HepG2 (cell line): ENCODE measurements around the gene PTCD1. TPM values are rescaled to one million over a fixed set of nuclear protein-coding genes. Genes with fewer than 3 reads are reported as not detected.
A peak's percentile ranks its signal among the peaks of the same experiment; 100 is the strongest.

Source experiments
- AHR ChIP-seq: IDR thresholded peaks from 2 replicates; pipeline ENCODE4 v1.6.1; 2018; ENCODE audit warnings: missing genetic modification reagents, missing compliant biosample characterization
- HIVEP1 ChIP-seq: sonication (generic); formaldehyde crosslinking; IDR thresholded peaks from 2 replicates; pipeline ENCODE4 v1.4.0; 2020; ENCODE audit warnings: mild to moderate bottlenecking, missing genetic modification reagents
- ISL2 ChIP-seq: sonication (generic); formaldehyde crosslinking; IDR thresholded peaks from 2 replicates; pipeline ENCODE4 v1.5.0; 2020; ENCODE audit warnings: missing genetic modification reagents
- KLF12 ChIP-seq: sonication (generic); formaldehyde crosslinking; IDR thresholded peaks from 2 replicates; pipeline ENCODE4 v1.4.0; 2020; ENCODE audit warnings: missing genetic modification reagents, borderline replicate concordance
- NFE2 ChIP-seq: sonication (generic); formaldehyde crosslinking; IDR thresholded peaks from 2 replicates; pipeline ENCODE4 v1.4.0; 2020; ENCODE audit warnings: missing genetic modification reagents
- NFIC ChIP-seq: IDR thresholded peaks from 2 replicates; pipeline ENCODE4 v1.6.1; 2012; ENCODE audit warnings: mild to moderate bottlenecking, low read length, inconsistent platforms
- RFXAP ChIP-seq: sonication (generic); formaldehyde crosslinking; IDR thresholded peaks from 2 replicates; pipeline ENCODE4 v1.4.0; 2020; ENCODE audit warnings: missing genetic modification reagents, borderline replicate concordance
- SAFB2 ChIP-seq: sonication (generic); formaldehyde crosslinking; IDR thresholded peaks from 2 replicates; pipeline ENCODE4 v1.5.1; 2020; ENCODE audit warnings: missing genetic modification reagents, low read depth, mild to moderate bottlenecking, borderline replicate concordance
- ZBTB33 ChIP-seq: sonication (generic); formaldehyde crosslinking; IDR thresholded peaks from 2 replicates; pipeline ENCODE4 v1.4.0; 2020; ENCODE audit warnings: missing genetic modification reagents
- ZMYM3 ChIP-seq: sonication (generic); formaldehyde crosslinking; IDR thresholded peaks from 2 replicates; pipeline ENCODE4 v1.5.1; 2020; ENCODE audit warnings: mild to moderate bottlenecking, missing genetic modification reagents
- ZNF225 ChIP-seq: sonication (generic); formaldehyde crosslinking; IDR thresholded peaks from 2 replicates; pipeline ENCODE4 v1.4.0; 2020; ENCODE audit warnings: mild to moderate bottlenecking, missing genetic modification reagents
- ZNF556 ChIP-seq: sonication (generic); formaldehyde crosslinking; IDR thresholded peaks from 2 replicates; pipeline ENCODE4 v1.4.0; 2020; ENCODE audit warnings: mild to moderate bottlenecking, missing genetic modification reagents, borderline replicate concordance
- ZNF577 ChIP-seq: sonication (generic); formaldehyde crosslinking; IDR thresholded peaks from 2 replicates; pipeline ENCODE4 v1.4.0; 2020; ENCODE audit warnings: mild to moderate bottlenecking, low read depth, missing genetic modification reagents, borderline replicate concordance
- ZNF614 ChIP-seq: IDR thresholded peaks from 2 replicates; pipeline ENCODE4 v1.6.1; 2018; ENCODE audit warnings: missing biosample characterization, missing genetic modification reagents, inconsistent platforms, borderline replicate concordance
- polyA plus RNA-seq, 8 experiments: library from polyadenylated mRNA; depleted of rRNA in 3 of 8; stranded (reverse) in 7 of 8; unstranded in 1 of 8; fragments of >200 nt; fragmentation: Illumina TruSeq in 4 of 8; extraction: Trizol in 4 of 8; gene quantifications; 2 replicates each; pipeline versions ENCODE4 v1.2.1 to v1.2.3, GENCODE V29; 2011 to 2016; ENCODE audit warnings: low read depth in 4 of 8, missing spikeins in 1 of 8, mixed read lengths in 1 of 8; ENCODE audit not compliant: insufficient read depth in 1 of 8
- total RNA-seq, 5 experiments: library from RNA; depleted of rRNA; stranded (reverse); fragments of >200 nt; fragmentation: Illumina TruSeq; extraction: Trizol; gene quantifications; 2 replicates each; pipeline ENCODE4 v1.2.3, GENCODE V29; 2016; ENCODE audit warnings: low read depth in 1 of 5
- TF ChIP-seq, protein P1 (sequence below): sonication (generic); formaldehyde crosslinking; IDR thresholded peaks from 2 replicates; pipeline ENCODE4 v1.4.0; 2020; ENCODE audit warnings: missing genetic modification reagents, borderline replicate concordance
- TF ChIP-seq, protein P2 (sequence below): sonication (generic); formaldehyde crosslinking; IDR thresholded peaks from 2 replicates; pipeline ENCODE4 v1.4.0; 2020; ENCODE audit warnings: missing genetic modification reagents, borderline replicate concordance
- TF ChIP-seq, protein P3 (sequence below): sonication (generic); formaldehyde crosslinking; IDR thresholded peaks from 2 replicates; pipeline ENCODE4 v1.4.0; 2020; ENCODE audit warnings: missing genetic modification reagents
- TF ChIP-seq, protein P4 (sequence below): sonication (generic); formaldehyde crosslinking; IDR thresholded peaks from 2 replicates; pipeline ENCODE4 v1.8.0; 2022; ENCODE audit warnings: low read depth, missing genetic modification reagents

Gene PTCD1
- total and polyA plus RNA-seq, 2 of the 13 experiments (the other 11 are each of a cell fraction or from before 2014, with no cell fraction given), result 3.0 to 8.4 TPM

DNA sequence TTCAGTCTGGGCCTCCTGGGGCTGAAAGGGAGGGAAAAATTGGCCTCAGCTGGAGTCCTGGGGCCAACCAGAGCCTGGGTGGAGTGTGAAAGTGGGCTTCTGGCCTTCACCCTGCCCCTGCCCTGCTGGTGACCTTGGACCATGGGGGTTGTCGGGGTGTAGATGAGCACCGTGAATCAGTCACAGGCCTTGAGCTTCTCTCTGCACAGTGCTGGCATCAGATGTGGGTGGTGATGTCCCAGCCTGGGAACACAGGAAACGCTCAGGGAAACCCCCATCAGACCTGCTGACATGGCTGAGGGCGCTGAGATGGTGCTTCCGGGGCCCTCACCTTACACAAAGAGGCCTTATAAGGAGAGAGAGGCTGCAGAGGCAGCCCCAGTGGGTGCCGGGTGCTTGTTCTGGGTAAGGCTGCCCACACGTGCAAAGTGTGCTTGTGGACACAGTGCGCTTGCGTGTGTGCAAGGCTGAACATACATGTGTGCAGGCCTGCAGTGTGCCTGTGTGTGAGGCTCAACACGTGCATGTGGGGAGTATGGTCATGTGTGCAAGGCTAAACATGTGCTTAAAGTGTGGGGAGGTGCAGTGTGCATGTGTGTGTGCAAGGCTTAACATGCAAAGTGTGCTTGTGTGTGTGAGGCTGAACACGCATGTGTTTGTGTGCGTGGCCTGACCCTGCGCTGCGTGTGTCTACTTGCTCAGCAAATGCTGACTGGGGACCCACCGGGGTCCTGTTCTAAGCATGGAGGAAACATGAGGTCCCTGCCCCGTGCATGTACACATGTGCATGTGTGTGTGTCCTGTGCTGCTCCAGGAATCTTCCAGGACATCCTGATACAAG lies 57.6 kb downstream of the PTCD1 start (continued):
- no peak for TF ChIP-seq NFIC
- no peak for TF ChIP-seq NFE2 (CRISPR knock-in tag)
- TF ChIP-seq, protein P1, sequence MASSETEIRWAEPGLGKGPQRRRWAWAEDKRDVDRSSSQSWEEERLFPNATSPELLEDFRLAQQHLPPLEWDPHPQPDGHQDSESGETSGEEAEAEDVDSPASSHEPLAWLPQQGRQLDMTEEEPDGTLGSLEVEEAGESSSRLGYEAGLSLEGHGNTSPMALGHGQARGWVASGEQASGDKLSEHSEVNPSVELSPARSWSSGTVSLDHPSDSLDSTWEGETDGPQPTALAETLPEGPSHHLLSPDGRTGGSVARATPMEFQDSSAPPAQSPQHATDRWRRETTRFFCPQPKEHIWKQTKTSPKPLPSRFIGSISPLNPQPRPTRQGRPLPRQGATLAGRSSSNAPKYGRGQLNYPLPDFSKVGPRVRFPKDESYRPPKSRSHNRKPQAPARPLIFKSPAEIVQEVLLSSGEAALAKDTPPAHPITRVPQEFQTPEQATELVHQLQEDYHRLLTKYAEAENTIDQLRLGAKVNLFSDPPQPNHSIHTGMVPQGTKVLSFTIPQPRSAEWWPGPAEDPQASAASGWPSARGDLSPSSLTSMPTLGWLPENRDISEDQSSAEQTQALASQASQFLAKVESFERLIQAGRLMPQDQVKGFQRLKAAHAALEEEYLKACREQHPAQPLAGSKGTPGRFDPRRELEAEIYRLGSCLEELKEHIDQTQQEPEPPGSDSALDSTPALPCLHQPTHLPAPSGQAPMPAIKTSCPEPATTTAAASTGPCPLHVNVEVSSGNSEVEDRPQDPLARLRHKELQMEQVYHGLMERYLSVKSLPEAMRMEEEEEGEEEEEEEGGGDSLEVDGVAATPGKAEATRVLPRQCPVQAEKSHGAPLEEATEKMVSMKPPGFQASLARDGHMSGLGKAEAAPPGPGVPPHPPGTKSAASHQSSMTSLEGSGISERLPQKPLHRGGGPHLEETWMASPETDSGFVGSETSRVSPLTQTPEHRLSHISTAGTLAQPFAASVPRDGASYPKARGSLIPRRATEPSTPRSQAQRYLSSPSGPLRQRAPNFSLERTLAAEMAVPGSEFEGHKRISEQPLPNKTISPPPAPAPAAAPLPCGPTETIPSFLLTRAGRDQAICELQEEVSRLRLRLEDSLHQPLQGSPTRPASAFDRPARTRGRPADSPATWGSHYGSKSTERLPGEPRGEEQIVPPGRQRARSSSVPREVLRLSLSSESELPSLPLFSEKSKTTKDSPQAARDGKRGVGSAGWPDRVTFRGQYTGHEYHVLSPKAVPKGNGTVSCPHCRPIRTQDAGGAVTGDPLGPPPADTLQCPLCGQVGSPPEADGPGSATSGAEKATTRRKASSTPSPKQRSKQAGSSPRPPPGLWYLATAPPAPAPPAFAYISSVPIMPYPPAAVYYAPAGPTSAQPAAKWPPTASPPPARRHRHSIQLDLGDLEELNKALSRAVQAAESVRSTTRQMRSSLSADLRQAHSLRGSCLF (CRISPR knock-in tag), result no peak
- no peak for TF ChIP-seq ZNF614 (CRISPR knock-in tag)
- no peak for TF ChIP-seq ISL2
- TF ChIP-seq ZMYM3 (CRISPR knock-in tag), result no peak; the same call in 1 of the 2 replicates
- peak; percentile 64; the same call in 1 of the 2 replicates for TF ChIP-seq HIVEP1 (CRISPR knock-in tag)
- no peak for TF ChIP-seq RFXAP (CRISPR knock-in tag)
- TF ChIP-seq KLF12 (CRISPR knock-in tag), result no peak
- TF ChIP-seq ZNF225 (CRISPR knock-in tag), result no peak
- TF ChIP-seq SAFB2 (CRISPR knock-in tag), result no peak
- no peak for TF ChIP-seq AHR
- TF ChIP-seq ZBTB33, result no peak
- no peak for TF ChIP-seq ZNF556
- TF ChIP-seq, protein P2, sequence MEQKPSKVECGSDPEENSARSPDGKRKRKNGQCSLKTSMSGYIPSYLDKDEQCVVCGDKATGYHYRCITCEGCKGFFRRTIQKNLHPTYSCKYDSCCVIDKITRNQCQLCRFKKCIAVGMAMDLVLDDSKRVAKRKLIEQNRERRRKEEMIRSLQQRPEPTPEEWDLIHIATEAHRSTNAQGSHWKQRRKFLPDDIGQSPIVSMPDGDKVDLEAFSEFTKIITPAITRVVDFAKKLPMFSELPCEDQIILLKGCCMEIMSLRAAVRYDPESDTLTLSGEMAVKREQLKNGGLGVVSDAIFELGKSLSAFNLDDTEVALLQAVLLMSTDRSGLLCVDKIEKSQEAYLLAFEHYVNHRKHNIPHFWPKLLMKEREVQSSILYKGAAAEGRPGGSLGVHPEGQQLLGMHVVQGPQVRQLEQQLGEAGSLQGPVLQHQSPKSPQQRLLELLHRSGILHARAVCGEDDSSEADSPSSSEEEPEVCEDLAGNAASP (CRISPR knock-in tag), result peak; percentile 49; the same call in 1 of the 2 replicates
- TF ChIP-seq ZNF577 (CRISPR knock-in tag), result no peak
- TF ChIP-seq, protein P3, sequence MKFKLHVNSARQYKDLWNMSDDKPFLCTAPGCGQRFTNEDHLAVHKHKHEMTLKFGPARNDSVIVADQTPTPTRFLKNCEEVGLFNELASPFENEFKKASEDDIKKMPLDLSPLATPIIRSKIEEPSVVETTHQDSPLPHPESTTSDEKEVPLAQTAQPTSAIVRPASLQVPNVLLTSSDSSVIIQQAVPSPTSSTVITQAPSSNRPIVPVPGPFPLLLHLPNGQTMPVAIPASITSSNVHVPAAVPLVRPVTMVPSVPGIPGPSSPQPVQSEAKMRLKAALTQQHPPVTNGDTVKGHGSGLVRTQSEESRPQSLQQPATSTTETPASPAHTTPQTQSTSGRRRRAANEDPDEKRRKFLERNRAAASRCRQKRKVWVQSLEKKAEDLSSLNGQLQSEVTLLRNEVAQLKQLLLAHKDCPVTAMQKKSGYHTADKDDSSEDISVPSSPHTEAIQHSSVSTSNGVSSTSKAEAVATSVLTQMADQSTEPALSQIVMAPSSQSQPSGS (CRISPR knock-in tag), result no peak
- TF ChIP-seq, protein P4, sequence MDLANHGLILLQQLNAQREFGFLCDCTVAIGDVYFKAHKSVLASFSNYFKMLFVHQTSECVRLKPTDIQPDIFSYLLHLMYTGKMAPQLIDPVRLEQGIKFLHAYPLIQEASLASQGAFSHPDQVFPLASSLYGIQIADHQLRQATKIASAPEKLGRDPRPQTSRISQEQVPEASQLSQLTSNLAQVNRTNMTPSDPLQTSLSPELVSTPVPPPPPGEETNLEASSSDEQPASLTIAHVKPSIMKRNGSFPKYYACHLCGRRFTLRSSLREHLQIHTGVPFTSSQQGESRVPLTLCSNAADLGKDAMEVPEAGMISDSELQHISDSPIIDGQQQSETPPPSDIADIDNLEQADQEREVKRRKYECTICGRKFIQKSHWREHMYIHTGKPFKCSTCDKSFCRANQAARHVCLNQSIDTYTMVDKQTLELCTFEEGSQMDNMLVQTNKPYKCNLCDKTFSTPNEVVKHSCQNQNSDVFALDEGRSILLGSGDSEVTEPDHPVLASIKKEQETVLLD, result no peak
